ENCODE measurements around the gene CPNE7.
"Not testable (repeated sequence)": the region's sequence is repeated elsewhere in the genome, so short reads cannot be mapped to it uniquely, and the experiment has no call there.

DNA sequence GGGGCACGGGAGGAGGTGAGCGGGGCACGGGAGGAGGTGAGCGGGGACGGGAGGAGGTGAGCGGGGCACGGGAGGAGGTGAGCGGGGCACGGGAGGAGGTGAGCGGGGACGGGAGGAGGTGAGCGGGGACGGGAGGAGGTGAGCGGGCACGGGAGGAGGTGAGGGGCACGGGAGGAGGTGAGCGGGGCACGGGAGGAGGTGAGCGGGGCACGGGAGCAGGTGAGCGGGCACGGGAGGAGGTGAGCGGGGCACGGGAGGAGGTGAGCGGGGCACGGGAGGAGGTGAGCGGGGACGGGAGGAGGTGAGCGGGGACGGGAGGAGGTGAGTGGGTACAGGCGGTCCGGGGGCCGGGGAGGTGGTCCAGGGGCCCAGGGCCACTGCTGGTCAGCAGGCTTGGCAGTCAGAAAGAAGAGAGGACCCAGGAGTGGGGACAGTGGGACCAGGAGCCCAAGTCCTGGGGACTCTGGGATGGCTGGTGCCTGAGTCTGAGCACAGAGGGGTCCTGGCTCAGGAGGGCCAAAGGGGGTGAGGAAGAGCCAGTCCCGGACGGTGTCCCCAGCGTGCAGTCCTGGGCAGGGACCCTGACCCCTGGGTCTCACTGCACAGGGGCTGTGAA, 4.5 kb upstream of the CPNE7 start:
- not testable (repeated sequence) for TF ChIP-seq CTCF (IDR thresholded peaks at IDR 0.05; ENCODE audit: borderline replicate concordance, extremely low read depth, low read length, poor library complexity, severe bottlenecking); EZH2 (IDR thresholded peaks at IDR 0.05; ENCODE audit: borderline replicate concordance, low read depth, low read length, severe bottlenecking)
